ENCODE results near the gene PILRA. TPM values are rescaled to one million over a fixed set of nuclear protein-coding genes. Genes with fewer than 3 reads are reported as not detected.

Gene PILRA
- total and polyA plus RNA-seq, 4 donors, result 9.9 to 122 (median 27.5) TPM

GRCh38 chr7:100390286-100391009 is 17.2 kb downstream of the PILRA start:
- Histone ChIP-seq H3K27me3 (ENCODE audit: control insufficient read depth in 3 of 3, insufficient read depth in 3 of 3, low read length in 2 of 3) (peaks cover 0 to 3% (median 0%) of the 10 kb centered on the region in 3 donors), H3K9ac (ENCODE audit: insufficient read depth in 1 of 2, low read length in 2 of 2) (no peak overlapping the region), H3K4me3 (no peak overlapping the region), H3K36me3 (ENCODE audit: control insufficient read depth in 4 of 4, insufficient read depth in 4 of 4, low read length in 4 of 4) (no peaks in the 10 kb centered on the region), H3K9me3 (ENCODE audit: control insufficient read depth in 4 of 4, insufficient read depth in 3 of 4, low read length in 3 of 4) (no peaks in the 10 kb centered on the region), H3K4me1 (ENCODE audit: control insufficient read depth in 5 of 5, insufficient read depth in 5 of 5, low read length in 5 of 5) (peaks cover 0 to 2% (median 0%) of the 10 kb centered on the region in 5 donors), H3K27ac (ENCODE audit: low read depth in 1 of 2, low read length in 1 of 2) (no peak overlapping the region)
- no peak for TF ChIP-seq CTCF (IDR thresholded peaks at IDR 0.05; ENCODE audit: control extremely low read depth, extremely low read depth)
- DNase-seq (no peak), ATAC-seq (ENCODE audit: insufficient read depth, low FRiP score) (no peak)
- WGBS, 2 donors, result 64 to 77% methylated on average over 3 of the region's 3 CpGs

GRCh38 chr7:100393233-100393905 is 20.1 kb downstream of the PILRA start:
- ATAC-seq (ENCODE audit: insufficient read depth, low FRiP score), result no peak
- Histone ChIP-seq H3K4me3 (no peak overlapping the region), H3K27ac (ENCODE audit: low read depth in 1 of 2, low read length in 1 of 2) (no peak overlapping the region), H3K9me3 (ENCODE audit: control insufficient read depth in 4 of 4, insufficient read depth in 3 of 4, low read length in 3 of 4) (no peaks in the 10 kb centered on the region), H3K4me1 (ENCODE audit: control insufficient read depth in 5 of 5, insufficient read depth in 5 of 5, low read length in 5 of 5) (no peaks in the 10 kb centered on the region), H3K27me3 (ENCODE audit: control insufficient read depth in 3 of 3, insufficient read depth in 3 of 3, low read length in 2 of 3) (peaks cover 0 to 3% (median 0%) of the 10 kb centered on the region in 3 donors), H3K36me3 (ENCODE audit: control insufficient read depth in 4 of 4, insufficient read depth in 4 of 4, low read length in 4 of 4) (no peaks in the 10 kb centered on the region), H3K9ac (ENCODE audit: insufficient read depth in 1 of 2, low read length in 2 of 2) (no peak overlapping the region)
- no peak for TF ChIP-seq CTCF (IDR thresholded peaks at IDR 0.05; ENCODE audit: control extremely low read depth, extremely low read depth)
- 46 to 64% methylated on average over 4 of the region's 4 CpGs for WGBS, 2 donors
- DNase-seq, result no peak

GRCh38 chr7:100394077-100394476 is 20.8 kb downstream of the PILRA start:
- no peak overlapping the region for H3K4me3 ChIP-seq
- TF ChIP-seq CTCF (IDR thresholded peaks at IDR 0.05; ENCODE audit: control extremely low read depth, extremely low read depth), result no peak
- no peak overlapping the region for H3K27ac ChIP-seq (ENCODE audit: low read depth in 1 of 2, low read length in 1 of 2)
- H3K4me1 ChIP-seq (ENCODE audit: control insufficient read depth in 5 of 5, insufficient read depth in 5 of 5, low read length in 5 of 5), result no peaks in the 10 kb centered on the region
- ATAC-seq (ENCODE audit: insufficient read depth, low FRiP score) (no peak), DNase-seq (no peak)
- no peaks in the 10 kb centered on the region for H3K36me3 ChIP-seq (ENCODE audit: control insufficient read depth in 4 of 4, insufficient read depth in 4 of 4, low read length in 4 of 4)
- 74 to 76% methylated on average over 2 of the region's 2 CpGs for WGBS, 2 donors
- H3K9ac ChIP-seq (ENCODE audit: insufficient read depth in 1 of 2, low read length in 2 of 2), result no peak overlapping the region
- H3K9me3 ChIP-seq (ENCODE audit: control insufficient read depth in 4 of 4, insufficient read depth in 3 of 4, low read length in 3 of 4), result no peaks in the 10 kb centered on the region
- peaks cover 0 to 3% (median 0%) of the 10 kb centered on the region in 3 donors for H3K27me3 ChIP-seq (ENCODE audit: control insufficient read depth in 3 of 3, insufficient read depth in 3 of 3, low read length in 2 of 3)
